Measurements from ENCODE around the gene APOB.

DNA sequence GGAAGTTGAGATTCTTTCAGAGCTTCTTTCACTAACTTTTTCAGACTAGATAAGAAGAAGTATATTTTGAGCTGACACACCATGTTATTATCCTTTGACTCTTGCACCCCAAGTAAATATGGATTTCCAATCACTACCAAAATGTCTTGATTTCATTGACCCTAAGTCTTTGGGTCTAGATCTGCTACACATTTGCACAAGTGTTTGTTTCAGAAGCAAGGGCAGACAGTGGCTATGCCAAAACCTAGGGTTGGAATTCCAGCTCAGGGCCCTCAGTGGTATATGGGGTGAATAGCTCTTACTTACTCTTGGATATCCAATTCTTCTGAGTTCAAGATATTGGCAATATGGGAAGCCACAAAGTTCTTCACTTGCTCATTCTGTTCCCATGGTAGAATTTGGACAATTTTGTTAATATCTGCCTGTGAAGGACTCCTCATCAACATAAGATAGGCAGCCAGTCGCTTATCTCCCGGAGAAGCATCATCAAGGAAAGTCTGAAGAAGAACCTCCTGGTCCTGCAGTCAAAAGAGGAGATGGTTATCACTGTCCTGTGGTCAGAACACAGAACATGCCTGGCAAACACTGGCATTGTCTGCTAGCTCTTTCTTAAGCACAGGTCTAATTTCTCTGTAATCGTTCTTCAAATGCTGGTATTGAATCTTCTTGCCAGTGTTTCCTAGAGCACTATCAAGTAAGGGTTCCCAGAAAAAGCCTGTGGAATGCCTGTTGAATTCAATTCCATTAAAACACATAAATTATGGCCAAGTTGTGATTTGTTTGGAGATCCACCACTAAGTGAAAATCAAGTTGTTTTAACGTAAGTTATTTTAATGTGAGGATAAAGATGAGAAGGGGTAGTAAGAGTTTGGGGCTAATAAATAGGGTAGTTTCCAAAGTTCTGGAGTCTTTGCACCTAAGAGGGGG lies 15.6 kb downstream of the APOB start:
- TF ChIP-seq, protein P1, sequence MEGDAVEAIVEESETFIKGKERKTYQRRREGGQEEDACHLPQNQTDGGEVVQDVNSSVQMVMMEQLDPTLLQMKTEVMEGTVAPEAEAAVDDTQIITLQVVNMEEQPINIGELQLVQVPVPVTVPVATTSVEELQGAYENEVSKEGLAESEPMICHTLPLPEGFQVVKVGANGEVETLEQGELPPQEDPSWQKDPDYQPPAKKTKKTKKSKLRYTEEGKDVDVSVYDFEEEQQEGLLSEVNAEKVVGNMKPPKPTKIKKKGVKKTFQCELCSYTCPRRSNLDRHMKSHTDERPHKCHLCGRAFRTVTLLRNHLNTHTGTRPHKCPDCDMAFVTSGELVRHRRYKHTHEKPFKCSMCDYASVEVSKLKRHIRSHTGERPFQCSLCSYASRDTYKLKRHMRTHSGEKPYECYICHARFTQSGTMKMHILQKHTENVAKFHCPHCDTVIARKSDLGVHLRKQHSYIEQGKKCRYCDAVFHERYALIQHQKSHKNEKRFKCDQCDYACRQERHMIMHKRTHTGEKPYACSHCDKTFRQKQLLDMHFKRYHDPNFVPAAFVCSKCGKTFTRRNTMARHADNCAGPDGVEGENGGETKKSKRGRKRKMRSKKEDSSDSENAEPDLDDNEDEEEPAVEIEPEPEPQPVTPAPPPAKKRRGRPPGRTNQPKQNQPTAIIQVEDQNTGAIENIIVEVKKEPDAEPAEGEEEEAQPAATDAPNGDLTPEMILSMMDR (IDR thresholded peaks at IDR 0.05) = no peak
- no peak for TF ChIP-seq POLR2A (IDR thresholded peaks at IDR 0.05)

Measured in esophagus squamous epithelium (tissue), 4 donors.